ENCODE data around the gene CCDC18.
"Not testable (repeated sequence)": the region's sequence is repeated elsewhere in the genome, so short reads cannot be mapped to it uniquely, and the experiment has no call there.

Gene CCDC18

DNA sequence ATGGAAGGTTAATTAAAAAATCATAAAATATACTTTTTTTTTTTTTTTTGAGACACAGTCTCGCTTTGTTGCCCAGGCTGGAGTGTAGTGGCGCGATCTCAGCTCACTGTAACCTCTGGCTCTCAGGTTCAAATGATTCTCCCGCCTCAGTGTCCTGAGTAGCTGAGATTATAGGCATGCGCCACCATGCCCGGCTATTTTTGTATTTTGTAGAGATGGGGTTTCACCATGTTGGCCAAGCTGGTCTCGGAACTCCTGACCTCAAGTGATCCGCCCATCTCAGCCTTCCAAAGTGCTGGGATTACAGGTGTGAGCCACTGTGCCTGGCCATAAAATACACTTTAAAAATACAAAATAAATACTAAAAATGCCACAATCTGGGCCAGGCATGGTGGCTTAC is 17.2 kb upstream of the CCDC18 start:
- Mint-ChIP-seq H3K4me1 (peaks cover 13% of the 10 kb centered on the region), H3K9me3 (peaks cover 13% of the 10 kb centered on the region), H3K36me3 (ENCODE audit: low read depth) (peaks cover 41% of the 10 kb centered on the region)
- H3K27ac Mint-ChIP-seq, DNase-seq, H3K27me3 Mint-ChIP-seq, ATAC-seq, H3K4me3 Mint-ChIP-seq: not testable (repeated sequence)

DNA sequence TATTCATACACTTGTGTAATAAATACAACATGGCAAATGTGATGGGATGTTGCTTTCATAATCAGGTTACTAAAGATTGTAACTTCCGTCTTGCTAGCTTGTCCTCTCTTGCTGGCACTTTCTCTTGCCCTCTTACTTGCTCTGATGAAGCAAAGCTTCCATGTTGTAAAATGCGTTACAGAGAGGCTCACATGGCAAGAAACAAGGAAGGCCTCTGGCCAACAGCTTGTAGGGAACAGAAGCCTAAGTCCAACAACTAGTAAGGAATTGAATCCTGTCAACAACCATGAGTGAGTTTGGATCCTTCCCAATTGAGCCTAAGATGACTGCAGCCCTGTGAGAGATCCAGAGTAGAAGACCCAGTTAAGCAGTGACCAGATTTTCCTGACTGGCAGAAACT is 15.7 kb upstream of the CCDC18 start:
- H3K9me3 Mint-ChIP-seq: peaks cover 17% of the 10 kb centered on the region
- H3K4me3 Mint-ChIP-seq: no peak overlapping the region
- peaks cover 46% of the 10 kb centered on the region for H3K36me3 Mint-ChIP-seq (ENCODE audit: low read depth)
- ATAC-seq (no peak), DNase-seq (no peak)
- no peaks in the 10 kb centered on the region for H3K27me3 Mint-ChIP-seq
- peaks cover 20% of the 10 kb centered on the region for H3K4me1 Mint-ChIP-seq
- H3K27ac Mint-ChIP-seq: no peak overlapping the region

DNA sequence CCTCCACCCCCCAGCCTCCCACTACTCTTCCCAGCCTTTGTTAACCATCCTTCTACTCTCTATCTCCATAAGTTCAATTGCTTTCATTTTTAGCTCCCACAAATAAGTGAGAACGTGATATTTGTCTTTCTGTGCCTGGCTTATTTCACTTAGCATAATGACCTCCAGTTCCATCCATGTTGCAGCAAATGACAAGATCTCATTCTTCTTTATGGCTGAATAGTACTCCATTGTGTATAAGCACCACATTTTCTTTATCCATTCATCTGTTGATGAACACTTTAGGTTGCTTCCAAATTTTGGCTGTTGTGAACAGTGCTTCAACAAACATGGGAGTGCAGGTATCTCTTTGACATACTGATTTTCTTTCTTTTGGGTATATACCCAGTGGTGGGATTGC is 14.6 kb upstream of the CCDC18 start:
- Mint-ChIP-seq H3K9me3 (peaks cover 17% of the 10 kb centered on the region), H3K36me3 (ENCODE audit: low read depth) (peaks cover 47% of the 10 kb centered on the region), H3K4me1 (peaks cover 21% of the 10 kb centered on the region)
- H3K27me3 Mint-ChIP-seq, H3K27ac Mint-ChIP-seq, H3K4me3 Mint-ChIP-seq, DNase-seq, ATAC-seq: not testable (repeated sequence)

DNA sequence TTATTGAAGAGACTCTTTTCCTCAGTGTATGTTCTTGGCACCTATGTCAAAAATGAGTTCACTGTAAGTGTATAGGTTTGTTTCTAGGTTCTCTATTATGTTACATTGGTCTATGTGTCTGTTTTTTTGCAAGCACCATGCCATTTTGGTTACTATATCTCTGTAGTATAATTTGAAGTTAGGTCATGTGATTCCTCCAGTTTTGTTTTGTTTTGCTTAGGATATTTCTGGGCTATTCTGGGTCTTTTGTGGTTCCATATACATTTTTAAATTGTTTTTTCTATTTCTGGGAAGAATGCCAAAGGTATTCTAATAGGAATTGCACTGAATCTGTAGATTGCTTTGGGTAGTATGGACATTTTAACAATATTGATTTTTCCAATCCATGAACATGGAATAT is 13.5 kb upstream of the CCDC18 start:
- peaks cover 46% of the 10 kb centered on the region for H3K36me3 Mint-ChIP-seq (ENCODE audit: low read depth)
- ATAC-seq (no peak), DNase-seq (no peak)
- H3K27me3 Mint-ChIP-seq: no peaks in the 10 kb centered on the region
- H3K9me3 Mint-ChIP-seq: peaks cover 17% of the 10 kb centered on the region
- peaks cover 28% of the 10 kb centered on the region for H3K4me1 Mint-ChIP-seq
- H3K4me3 Mint-ChIP-seq: no peak overlapping the region
- H3K27ac Mint-ChIP-seq: no peak overlapping the region

DNA sequence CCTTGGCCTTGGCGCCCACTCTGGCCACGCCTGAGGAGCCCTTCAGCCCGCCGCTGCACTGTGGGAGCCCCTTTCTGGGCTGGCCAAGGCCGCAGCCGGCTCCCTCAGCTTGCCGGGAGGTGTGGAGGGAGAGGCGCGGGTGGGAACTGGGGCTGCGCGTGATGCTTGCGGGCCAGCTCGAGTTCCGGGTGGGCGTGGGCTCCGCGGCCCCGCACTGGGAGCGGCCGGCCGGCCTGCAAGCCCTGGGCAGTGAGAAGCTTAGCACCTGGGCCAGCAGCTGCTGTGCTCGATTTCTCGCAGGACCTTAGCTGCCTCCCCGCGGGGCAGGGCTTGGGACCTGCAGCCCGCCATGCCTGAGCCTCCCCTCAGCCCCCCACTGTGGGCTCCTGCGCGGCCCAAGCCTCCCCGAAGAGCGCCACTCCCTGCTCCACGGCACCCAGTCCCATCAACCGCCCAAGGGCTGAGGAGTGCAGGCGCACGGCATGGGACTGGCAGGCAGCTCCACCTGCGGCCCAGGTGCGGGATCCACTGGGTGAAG is 10.3 kb upstream of the CCDC18 start:
- Mint-ChIP-seq H3K4me1 (peaks cover 46% of the 10 kb centered on the region), H3K9me3 (peaks cover 21% of the 10 kb centered on the region), H3K36me3 (ENCODE audit: low read depth) (peaks cover 53% of the 10 kb centered on the region)
- not testable (repeated sequence) for H3K27me3 Mint-ChIP-seq, H3K27ac Mint-ChIP-seq, H3K4me3 Mint-ChIP-seq, DNase-seq, ATAC-seq

DNA sequence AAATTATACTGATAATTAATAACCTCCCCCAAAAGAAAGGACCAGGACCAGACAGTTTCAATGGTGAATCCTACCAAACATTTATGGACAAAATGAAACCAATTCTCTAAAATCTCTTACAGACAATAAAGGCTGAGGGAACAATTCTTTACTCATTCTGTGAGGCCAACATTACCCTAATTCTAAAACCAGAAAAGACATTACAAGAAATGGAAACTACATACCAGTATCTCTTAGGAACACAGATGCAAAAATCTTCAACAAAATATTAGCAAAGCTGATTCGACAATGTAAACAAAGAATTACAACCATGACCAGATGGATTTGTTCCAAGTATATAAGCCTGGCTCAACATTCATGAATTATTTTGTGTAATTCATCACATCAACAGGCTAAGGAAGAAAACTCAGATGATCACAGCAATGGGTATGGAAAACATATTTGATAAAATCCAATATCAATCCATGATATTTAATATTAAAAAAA is 8.9 kb upstream of the CCDC18 start:
- peak overlapping the region; percentile 59 for H3K27ac Mint-ChIP-seq
- H3K4me1 Mint-ChIP-seq: peaks cover 54% of the 10 kb centered on the region
- peak overlapping the region; percentile 74 for H3K4me3 Mint-ChIP-seq
- ATAC-seq: no peak
- H3K36me3 Mint-ChIP-seq (ENCODE audit: low read depth): peaks cover 50% of the 10 kb centered on the region
- no peak for DNase-seq
- H3K27me3 Mint-ChIP-seq: no peaks in the 10 kb centered on the region
- H3K9me3 Mint-ChIP-seq: peaks cover 19% of the 10 kb centered on the region

DNA sequence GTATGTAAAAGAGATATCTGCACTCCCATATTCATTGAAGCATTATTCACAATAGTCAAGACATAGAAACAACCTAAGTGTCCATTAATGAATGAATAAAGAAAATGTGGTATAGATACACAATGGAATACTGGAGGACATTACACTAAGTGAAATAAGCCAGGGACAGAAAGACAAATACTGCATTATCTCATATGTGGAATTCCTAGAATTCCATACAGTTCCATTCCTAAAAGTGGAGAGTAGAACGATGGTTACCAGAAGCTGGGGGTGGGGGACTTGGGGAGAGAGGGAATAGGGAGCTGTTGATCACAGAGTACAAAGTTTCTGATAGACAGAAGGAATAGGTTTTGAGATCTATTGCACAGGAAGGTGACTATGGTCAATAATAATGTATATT is 7.7 kb upstream of the CCDC18 start:
- no peak overlapping the region for H3K4me3 Mint-ChIP-seq
- ATAC-seq (no peak), DNase-seq (no peak)
- H3K27ac Mint-ChIP-seq: no peak overlapping the region
- H3K4me1 Mint-ChIP-seq: peaks cover 62% of the 10 kb centered on the region
- H3K9me3 Mint-ChIP-seq: peaks cover 8% of the 10 kb centered on the region
- no peaks in the 10 kb centered on the region for H3K27me3 Mint-ChIP-seq
- H3K36me3 Mint-ChIP-seq (ENCODE audit: low read depth): peaks cover 48% of the 10 kb centered on the region

DNA sequence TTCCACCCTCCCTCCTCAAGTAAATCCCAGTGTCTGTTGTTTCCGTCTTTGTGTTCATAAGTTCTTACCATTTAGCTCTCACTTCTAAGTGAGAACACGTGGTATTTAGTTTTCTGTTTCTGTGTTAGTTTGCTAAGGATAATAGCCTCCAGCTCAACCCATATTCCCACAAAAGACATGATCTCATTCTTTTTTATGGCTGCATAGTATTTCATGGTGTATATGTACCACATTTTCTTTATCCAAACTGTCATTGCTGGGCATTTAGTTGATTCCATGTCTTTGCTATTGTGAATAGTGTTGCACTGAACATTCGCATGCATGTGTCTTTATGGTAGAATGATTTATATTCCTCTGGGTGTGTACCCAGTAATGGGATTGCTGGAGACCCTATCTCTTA is 5.9 kb upstream of the CCDC18 start:
- peaks cover 71% of the 10 kb centered on the region for H3K4me1 Mint-ChIP-seq
- peaks cover 49% of the 10 kb centered on the region for H3K36me3 Mint-ChIP-seq (ENCODE audit: low read depth)
- H3K9me3 Mint-ChIP-seq, H3K27me3 Mint-ChIP-seq, H3K27ac Mint-ChIP-seq, ATAC-seq, H3K4me3 Mint-ChIP-seq, DNase-seq: not testable (repeated sequence)

DNA sequence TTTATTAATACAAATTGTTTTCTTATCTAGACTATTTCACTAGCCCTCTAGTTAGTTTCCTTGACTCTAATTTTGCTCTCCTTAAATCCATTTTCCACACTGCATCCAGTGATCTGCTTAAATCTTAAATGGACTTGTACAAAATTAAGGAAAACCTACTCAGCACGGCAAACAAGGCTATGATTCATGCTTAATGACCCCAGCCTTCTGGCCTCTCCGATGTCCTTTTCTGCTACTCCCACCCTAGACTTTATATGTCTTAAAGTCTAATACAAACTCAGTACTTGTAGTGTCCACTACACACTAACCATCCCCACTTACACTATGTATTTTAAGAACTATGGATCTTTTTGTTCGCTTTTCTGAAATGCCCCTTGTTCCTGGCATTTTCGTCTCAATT is 2.5 kb upstream of the CCDC18 start:
- ATAC-seq (no peak), DNase-seq (no peak)
- Mint-ChIP-seq H3K27ac (peak overlapping the region; percentile 93), H3K4me3 (peak overlapping the region; percentile 86), H3K27me3 (no peaks in the 10 kb centered on the region), H3K36me3 (ENCODE audit: low read depth) (peaks cover 44% of the 10 kb centered on the region), H3K9me3 (peaks cover 4% of the 10 kb centered on the region), H3K4me1 (peaks cover 65% of the 10 kb centered on the region)

DNA sequence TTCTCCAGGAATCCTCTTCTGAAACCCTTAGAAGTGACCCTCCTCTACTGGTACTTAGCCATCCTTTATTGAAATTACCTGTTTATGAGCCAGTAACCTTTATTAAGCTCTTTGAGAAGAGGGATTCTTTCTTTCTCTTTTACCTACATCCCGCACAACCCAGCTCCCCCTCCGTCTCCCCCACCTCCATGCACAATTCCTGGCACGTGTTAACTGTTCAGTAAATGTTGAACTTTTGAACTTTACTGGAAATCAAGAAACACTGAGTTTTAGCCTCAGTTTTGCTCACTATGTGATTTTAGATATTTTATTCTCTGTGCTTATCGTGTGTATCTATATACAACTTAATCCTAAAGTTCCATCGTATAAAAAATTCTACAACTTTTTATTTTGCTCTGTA is 2.1 kb upstream of the CCDC18 start:
- H3K4me1 Mint-ChIP-seq: peaks cover 65% of the 10 kb centered on the region
- DNase-seq: no peak

DNA sequence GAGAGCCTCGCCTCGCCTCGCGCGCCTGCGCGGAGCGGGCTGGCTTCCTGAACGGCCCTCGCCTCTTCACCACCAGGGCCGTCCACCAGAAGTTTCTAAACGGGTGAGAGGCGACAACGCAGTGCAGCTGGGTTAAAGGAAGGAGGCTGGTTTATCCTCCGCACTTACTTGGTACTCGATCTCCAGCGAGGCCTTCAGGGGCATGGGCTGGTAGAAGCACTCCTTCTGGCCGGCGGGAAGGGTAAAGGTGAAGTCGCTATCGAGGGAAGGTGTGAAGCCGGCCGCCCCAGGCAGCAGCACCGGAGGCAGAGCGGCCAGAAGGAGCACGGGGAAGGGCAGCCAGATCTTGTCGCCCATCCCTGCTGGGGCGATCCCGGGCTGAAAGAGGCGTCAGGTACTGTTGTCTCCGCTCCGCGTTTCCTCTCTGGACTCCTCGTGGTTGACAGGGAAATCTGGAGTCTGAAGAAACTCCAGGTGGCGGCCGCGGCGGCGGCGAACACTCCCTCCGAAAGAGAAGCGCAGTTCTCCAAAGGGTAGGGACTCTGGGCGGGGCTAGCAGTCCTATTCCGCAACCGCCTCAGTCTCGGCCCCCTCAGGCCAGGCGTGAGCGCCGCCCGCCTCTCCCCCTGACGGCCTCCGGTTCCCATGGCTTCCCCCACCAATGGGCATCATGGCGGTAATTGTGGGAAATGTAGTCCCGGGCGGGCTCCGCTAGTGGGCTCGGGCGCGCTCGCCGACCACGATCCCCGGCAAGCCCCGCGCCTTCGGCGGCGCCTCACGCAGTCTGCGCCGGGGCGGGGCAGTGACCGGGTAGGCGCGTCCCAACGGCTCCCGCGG is 420 bp upstream of the CCDC18 start, which contains the start of gene TMED5:
Gene TMED5 (minus strand): TSS at position 528 of the 837 bp plus-strand sequence. CDS start 171 bp downstream, at position 357.
- peak; percentile 89 for ATAC-seq
- Mint-ChIP-seq H3K9me3 (no peaks in the 10 kb centered on the region), H3K27me3 (no peaks in the 10 kb centered on the region), H3K27ac (peak within 1 kb of the TSS; percentile 93), H3K36me3 (ENCODE audit: low read depth) (peaks cover 43% of the 10 kb centered on the region), H3K4me3 (peak within 1 kb of the TSS; percentile 86), H3K4me1 (peaks cover 56% of the 10 kb centered on the region)
- peak; percentile 93 for DNase-seq

More for the DNA sequence above, 2.1 kb upstream of the CCDC18 start:
- Mint-ChIP-seq H3K36me3 (ENCODE audit: low read depth) (peaks cover 44% of the 10 kb centered on the region), H3K9me3 (peaks cover 4% of the 10 kb centered on the region), H3K4me3 (peak overlapping the region; percentile 86), H3K27me3 (no peaks in the 10 kb centered on the region), H3K27ac (peak overlapping the region; percentile 93)
- no peak for ATAC-seq

DNA sequence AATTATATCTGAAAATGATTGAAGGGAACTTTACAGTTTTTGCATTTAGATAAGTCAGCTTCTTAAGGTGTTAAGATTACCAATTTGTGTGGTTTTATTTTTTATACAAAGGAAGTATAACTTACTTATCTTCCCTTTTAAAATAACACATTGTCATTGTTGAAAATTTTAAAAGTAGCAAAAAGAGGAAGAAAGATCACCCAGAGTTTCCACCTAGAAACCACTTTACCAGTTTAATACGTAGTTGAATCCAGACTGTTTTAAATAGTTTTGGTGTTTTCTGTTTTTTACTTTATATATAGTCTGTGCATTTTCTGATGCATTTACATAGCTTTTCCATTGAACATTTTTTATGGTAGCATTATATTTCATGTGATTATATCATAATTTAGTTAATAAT is 6.1 kb downstream of the CCDC18 start:
- peaks cover 28% of the 10 kb centered on the region for H3K4me1 Mint-ChIP-seq
- H3K27me3 Mint-ChIP-seq: no peaks in the 10 kb centered on the region
- no peaks in the 10 kb centered on the region for H3K9me3 Mint-ChIP-seq
- no peak overlapping the region for H3K27ac Mint-ChIP-seq
- ATAC-seq (no peak), DNase-seq (no peak)
- peaks cover 28% of the 10 kb centered on the region for H3K36me3 Mint-ChIP-seq (ENCODE audit: low read depth)
- H3K4me3 Mint-ChIP-seq: no peak overlapping the region

DNA sequence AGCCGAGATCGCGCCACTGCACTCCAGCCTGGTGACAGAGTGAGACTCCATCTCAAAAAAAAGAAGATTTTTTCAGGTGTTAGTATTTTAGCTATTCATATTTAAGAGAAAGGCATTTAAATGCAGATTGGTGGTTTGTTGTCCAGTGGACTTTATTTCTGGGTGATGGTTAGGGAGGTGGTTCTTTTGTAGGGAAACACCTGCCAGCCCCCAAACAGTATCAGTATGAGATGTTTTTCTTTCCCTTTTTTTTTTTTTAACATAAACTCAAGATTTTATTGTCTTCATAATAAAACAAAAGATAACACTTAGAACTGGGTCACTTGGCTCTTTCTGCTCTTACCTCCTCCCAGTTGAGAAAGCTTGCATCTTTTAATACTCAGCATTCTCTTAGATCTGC is 9.9 kb downstream of the CCDC18 start:
- DNase-seq (no peak), ATAC-seq (no peak)
- no peak overlapping the region for H3K4me3 Mint-ChIP-seq
- peaks cover 12% of the 10 kb centered on the region for H3K4me1 Mint-ChIP-seq
- H3K36me3 Mint-ChIP-seq (ENCODE audit: low read depth): peaks cover 32% of the 10 kb centered on the region
- H3K9me3 Mint-ChIP-seq: no peaks in the 10 kb centered on the region
- H3K27me3 Mint-ChIP-seq: no peaks in the 10 kb centered on the region
- no peak overlapping the region for H3K27ac Mint-ChIP-seq

DNA sequence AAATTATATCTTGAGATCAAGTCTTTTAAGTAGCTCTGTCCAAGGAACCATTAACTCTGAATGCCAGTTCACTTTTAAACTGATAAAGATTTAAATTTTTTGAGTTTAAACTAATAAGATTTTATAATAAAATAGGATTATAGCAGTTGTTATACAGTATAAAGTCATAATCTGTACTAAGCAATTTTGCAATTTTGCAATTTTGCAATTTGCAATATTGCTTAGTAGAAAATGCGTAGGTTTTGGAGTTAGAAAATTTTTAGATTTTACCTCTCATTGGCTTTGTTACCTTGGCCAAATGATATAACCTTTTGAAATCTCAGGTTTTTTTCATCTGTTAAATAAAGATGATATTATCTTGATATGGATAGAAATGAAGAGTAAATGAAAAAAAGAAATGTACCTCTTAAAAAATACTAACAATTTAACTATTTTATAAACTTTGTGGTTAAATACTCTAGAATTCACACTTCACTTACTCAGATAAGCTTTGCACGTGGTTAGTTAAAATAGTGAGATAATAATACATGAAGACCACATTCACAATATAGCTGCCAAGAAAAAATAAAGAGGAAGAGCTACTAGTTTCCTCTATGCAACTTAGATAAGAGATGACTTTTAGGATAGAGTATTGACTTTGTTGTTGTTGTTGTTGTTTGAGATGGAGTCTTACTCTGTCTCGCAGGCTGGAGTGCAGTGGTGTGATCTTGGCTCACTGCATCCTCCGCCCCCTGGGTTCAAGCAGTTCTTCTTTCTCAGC is 13.9 kb downstream of the CCDC18 start:
- Mint-ChIP-seq H3K27me3 (no peaks in the 10 kb centered on the region), H3K9me3 (no peaks in the 10 kb centered on the region), H3K36me3 (ENCODE audit: low read depth) (peaks cover 40% of the 10 kb centered on the region), H3K4me1 (peaks cover 9% of the 10 kb centered on the region), H3K27ac (no peak overlapping the region), H3K4me3 (no peak overlapping the region)
- DNase-seq: no peak
- no peak for ATAC-seq

Data from activated naive CD8-positive, alpha-beta T cell treated with anti-CD3 and anti-CD28 coated beads, Interleukin-2, amount 50 U/mL, for 24 hours (primary cell).